PC-9 (cell line): ENCODE results near the gene DCHS1. TPM values are rescaled to one million over a fixed set of nuclear protein-coding genes. Genes with fewer than 3 reads are reported as not detected.

ENCODE experiments used
- BruUV-seq: library from RNA; stranded (reverse); fragments of 400-500 nt; replicated peaks from 2 replicates; lab custom pipeline; 2021; lab: Mats Ljungman, UMichigan
- CTCF ChIA-PET: fragments of 300-600 bp; sonication (Branson Sonifier 250); formaldehyde crosslinking; loops from one replicate; lab custom pipeline; 2022; ENCODE audit warnings: antibody characterized with exemption; lab: Charles Lee
- POLR2A ChIA-PET: fragments of 300-600 bp; sonication (Branson Sonifier 250); formaldehyde crosslinking; loops from one replicate; lab custom pipeline; 2022; ENCODE audit warnings: antibody characterized with exemption; ENCODE audit not compliant: unreplicated experiment; lab: Charles Lee
- DNase-seq, 2 experiments: peaks; one replicate each; pipeline versions ENCODE4 v3.0.0 to v3.0.0-alpha.2; 2015 to 2022; ENCODE audit warnings: mixed read lengths in 1 of 2
- H2AFZ ChIP-seq: fragments of 200-600 bp; sonication (generic); 2 replicates; pipeline ENCODE4 v1.8.1; 2017; ENCODE audit warnings: antibody characterized with exemption
- H3F3A ChIP-seq: fragments of 200-600 bp; sonication (generic); 2 replicates; pipeline ENCODE4 v1.8.1; 2017; ENCODE audit warnings: antibody characterized with exemption, mild to moderate bottlenecking, low read depth; ENCODE audit not compliant: insufficient read depth
- H3K27ac ChIP-seq: fragments of 200-600 bp; sonication (generic); 2 replicates; pipeline ENCODE4 v1.6.1; 2016; ENCODE audit warnings: mixed run types
- H3K27me3 ChIP-seq: fragments of 200-600 bp; sonication (generic); 2 replicates; pipeline ENCODE4 v1.6.1; 2016; ENCODE audit warnings: low read depth, mixed run types; ENCODE audit not compliant: insufficient read depth
- H3K36me3 ChIP-seq: fragments of 200-600 bp; sonication (generic); 2 replicates; pipeline ENCODE4 v1.6.1; 2016; ENCODE audit warnings: low read depth, mixed run types
- H3K4me1 ChIP-seq: fragments of 200-600 bp; sonication (generic); replicated peaks from 2 replicates; pipeline ENCODE4 v1.6.1; 2016; ENCODE audit warnings: mixed run types; ENCODE audit not compliant: insufficient read depth
- H3K4me2 ChIP-seq: fragments of 200-600 bp; sonication (generic); 2 replicates; pipeline ENCODE4 v1.6.1; 2017; ENCODE audit warnings: mixed run types
- H3K4me3 ChIP-seq: fragments of 200-600 bp; sonication (generic); 2 replicates; pipeline ENCODE4 v1.6.1; 2016; ENCODE audit warnings: mixed run types
- H3K79me2 ChIP-seq: fragments of 200-600 bp; sonication (generic); 2 replicates; pipeline ENCODE4 v1.6.1; 2017; ENCODE audit warnings: low read depth, mixed run types
- H3K9me2 ChIP-seq: fragments of 200-600 bp; sonication (generic); 2 replicates; pipeline ENCODE4 v1.8.1; 2017; ENCODE audit warnings: mild to moderate bottlenecking; ENCODE audit not compliant: insufficient read depth
- H3K9me3 ChIP-seq: fragments of 200-600 bp; sonication (generic); 2 replicates; pipeline ENCODE4 v1.8.1; 2016; ENCODE audit warnings: low read depth; ENCODE audit not compliant: insufficient read depth
- H4K20me1 ChIP-seq: fragments of 200-600 bp; sonication (generic); 2 replicates; pipeline ENCODE4 v1.8.1; 2017; ENCODE audit not compliant: insufficient read depth
- EZH2 ChIP-seq: fragments of 200-600 bp; sonication (generic); IDR thresholded peaks from 2 replicates; pipeline ENCODE4 v1.8.0; 2017; ENCODE audit warnings: antibody characterized with exemption, low read depth
- intact Hi-C: fragments of 100-400 bp; cut with micrococcal nuclease; formaldehyde crosslinking; loops from one replicate; pipeline ENCODE4 v1.10.0; 2022; ENCODE audit not compliant: unreplicated experiment
- total RNA-seq: library from RNA; stranded (reverse); gene quantifications from 2 replicates; pipeline ENCODE4 v1.2.3, GENCODE V29; 2021
- TF ChIP-seq, protein P1 (sequence below): fragments of 200-600 bp; sonication (generic); conservative IDR thresholded peaks from 2 replicates; pipeline ENCODE4 v1.6.1; 2017; ENCODE audit warnings: mixed run types, antibody characterized with exemption, mild to moderate bottlenecking, moderate library complexity

DCHS1 gene
- total RNA-seq, 1 experiment from 2014 or later = 0.22 TPM

- CTCF ChIA-PET = no interaction called here
- Histone ChIP-seq H4K20me1 (no peaks in the 10 kb centered on the region), H3K9me3 (no peaks in the 10 kb centered on the region), H3K79me2 (no peaks in the 10 kb centered on the region), H3K9me2 (no peaks in the 10 kb centered on the region), H3F3A (no peaks in the 10 kb centered on the region), H3K4me2 (no peak overlapping the region), H3K36me3 (no peaks in the 10 kb centered on the region), H3K27me3 (no peaks in the 10 kb centered on the region), H3K4me1 (no peaks in the 10 kb centered on the region), H2AFZ (no peak overlapping the region), H3K4me3 (no peak overlapping the region), H3K27ac (no peak overlapping the region)
- no peak for TF ChIP-seq EZH2
- TF ChIP-seq, protein P1, sequence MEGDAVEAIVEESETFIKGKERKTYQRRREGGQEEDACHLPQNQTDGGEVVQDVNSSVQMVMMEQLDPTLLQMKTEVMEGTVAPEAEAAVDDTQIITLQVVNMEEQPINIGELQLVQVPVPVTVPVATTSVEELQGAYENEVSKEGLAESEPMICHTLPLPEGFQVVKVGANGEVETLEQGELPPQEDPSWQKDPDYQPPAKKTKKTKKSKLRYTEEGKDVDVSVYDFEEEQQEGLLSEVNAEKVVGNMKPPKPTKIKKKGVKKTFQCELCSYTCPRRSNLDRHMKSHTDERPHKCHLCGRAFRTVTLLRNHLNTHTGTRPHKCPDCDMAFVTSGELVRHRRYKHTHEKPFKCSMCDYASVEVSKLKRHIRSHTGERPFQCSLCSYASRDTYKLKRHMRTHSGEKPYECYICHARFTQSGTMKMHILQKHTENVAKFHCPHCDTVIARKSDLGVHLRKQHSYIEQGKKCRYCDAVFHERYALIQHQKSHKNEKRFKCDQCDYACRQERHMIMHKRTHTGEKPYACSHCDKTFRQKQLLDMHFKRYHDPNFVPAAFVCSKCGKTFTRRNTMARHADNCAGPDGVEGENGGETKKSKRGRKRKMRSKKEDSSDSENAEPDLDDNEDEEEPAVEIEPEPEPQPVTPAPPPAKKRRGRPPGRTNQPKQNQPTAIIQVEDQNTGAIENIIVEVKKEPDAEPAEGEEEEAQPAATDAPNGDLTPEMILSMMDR = no peak
- intact Hi-C loops = no loop called here
- no peak for DNase-seq
- POLR2A ChIA-PET = no interaction called here
- BruUV-seq = no TSS peak
Measured at GRCh38 chr11:6642957-6643356, 12.7 kb downstream of the DCHS1 start.

- Histone ChIP-seq H3K4me3 (no peak overlapping the region), H2AFZ (no peak overlapping the region), H3K27me3 (no peaks in the 10 kb centered on the region), H3K9me2 (no peaks in the 10 kb centered on the region), H4K20me1 (no peaks in the 10 kb centered on the region), H3K79me2 (no peaks in the 10 kb centered on the region), H3F3A (no peaks in the 10 kb centered on the region), H3K4me1 (no peaks in the 10 kb centered on the region; the same call in 1 of the 2 replicates), H3K36me3 (no peaks in the 10 kb centered on the region), H3K9me3 (no peaks in the 10 kb centered on the region), H3K4me2 (no peak overlapping the region), H3K27ac (no peak overlapping the region)
- no peak for TF ChIP-seq EZH2
- TF ChIP-seq, protein P1 = no peak
- intact Hi-C loops = no loop called here
- DNase-seq = no peak
- no TSS peak for BruUV-seq
- ChIA-PET CTCF (no interaction called here), POLR2A (no interaction called here)
Measured at GRCh38 chr11:6640985-6641701, 14.5 kb downstream of the DCHS1 start.

GRCh38 chr11:6640036-6640984 lies 15.3 kb downstream of the DCHS1 start:
- H3K9me2 ChIP-seq = no peaks in the 10 kb centered on the region
- H3K79me2 ChIP-seq = no peaks in the 10 kb centered on the region
- BruUV-seq = no TSS peak
- no peaks in the 10 kb centered on the region for H3K27me3 ChIP-seq
- TF ChIP-seq EZH2 = no peak
- TF ChIP-seq, protein P1 = no peak
- H4K20me1 ChIP-seq = no peaks in the 10 kb centered on the region
- no peak overlapping the region for H3K4me2 ChIP-seq
- no peaks in the 10 kb centered on the region for H3K36me3 ChIP-seq
- ChIA-PET POLR2A (no interaction called here), CTCF (no interaction called here)
- H3K4me1 ChIP-seq = no peaks in the 10 kb centered on the region; the same call in 1 of the 2 replicates
- intact Hi-C loops = no loop called here
- no peak for DNase-seq
- H3K27ac ChIP-seq = no peak overlapping the region
- H3K4me3 ChIP-seq = no peak overlapping the region
- no peaks in the 10 kb centered on the region for H3F3A ChIP-seq
- no peak overlapping the region for H2AFZ ChIP-seq
- H3K9me3 ChIP-seq = no peaks in the 10 kb centered on the region
